ENCODE measurements around the gene HSPB7.
"Not testable (repeated sequence)": the region's sequence is repeated elsewhere in the genome, so short reads cannot be mapped to it uniquely, and the experiment has no call there.

The HSPB7 gene

DNA sequence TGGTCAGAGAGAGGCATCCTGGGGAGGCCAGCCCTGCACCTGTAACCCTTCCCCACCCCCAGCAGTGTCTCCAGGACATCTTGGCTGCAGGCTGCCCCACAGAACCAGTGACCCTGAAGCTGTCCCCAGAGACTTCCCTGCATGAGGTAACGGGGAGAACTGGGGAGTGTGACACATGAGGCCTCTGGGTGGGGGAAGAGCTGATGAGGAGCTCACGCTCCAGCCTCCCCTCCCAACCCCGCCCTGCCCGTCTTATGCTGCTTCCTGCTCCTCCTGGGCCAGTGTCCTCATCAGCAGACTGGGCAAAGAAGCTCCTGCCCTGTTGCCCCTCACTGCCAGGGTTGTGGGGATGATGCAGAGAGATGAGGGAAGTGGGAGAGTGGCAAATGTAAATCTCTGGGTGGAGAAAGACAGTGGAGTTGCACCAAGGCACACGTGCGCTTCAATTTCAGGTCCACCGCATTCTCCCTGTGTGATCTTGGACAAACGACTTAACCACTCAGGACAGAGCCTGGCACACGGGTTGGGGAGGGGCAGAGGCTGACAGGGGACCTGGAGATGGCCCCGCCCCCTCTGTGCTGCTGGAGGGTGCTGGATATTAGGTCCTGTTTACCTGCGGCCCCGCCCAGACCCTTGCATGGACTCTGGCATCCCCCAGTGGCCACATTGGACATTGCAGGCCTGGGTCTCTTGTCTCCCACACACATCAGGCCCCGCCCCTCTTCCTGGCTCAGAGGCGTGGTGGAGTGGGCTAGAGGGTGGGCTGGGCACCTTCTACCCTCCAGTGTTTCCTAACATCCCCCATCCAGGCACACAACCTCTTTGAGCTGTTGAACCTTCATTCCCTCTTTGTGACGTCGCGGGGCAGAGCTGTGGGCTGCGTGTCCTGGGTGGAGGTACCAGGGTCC, 38.0 kb upstream of the HSPB7 start:
- Mint-ChIP-seq H3K4me3 (no peak overlapping the region), H3K27ac (no peak overlapping the region), H3K36me3 (ENCODE audit: low read depth) (no peaks in the 10 kb centered on the region), H3K27me3 (no peaks in the 10 kb centered on the region), H3K9me3 (no peaks in the 10 kb centered on the region), H3K4me1 (ENCODE audit: low read depth) (no peaks in the 10 kb centered on the region)

DNA sequence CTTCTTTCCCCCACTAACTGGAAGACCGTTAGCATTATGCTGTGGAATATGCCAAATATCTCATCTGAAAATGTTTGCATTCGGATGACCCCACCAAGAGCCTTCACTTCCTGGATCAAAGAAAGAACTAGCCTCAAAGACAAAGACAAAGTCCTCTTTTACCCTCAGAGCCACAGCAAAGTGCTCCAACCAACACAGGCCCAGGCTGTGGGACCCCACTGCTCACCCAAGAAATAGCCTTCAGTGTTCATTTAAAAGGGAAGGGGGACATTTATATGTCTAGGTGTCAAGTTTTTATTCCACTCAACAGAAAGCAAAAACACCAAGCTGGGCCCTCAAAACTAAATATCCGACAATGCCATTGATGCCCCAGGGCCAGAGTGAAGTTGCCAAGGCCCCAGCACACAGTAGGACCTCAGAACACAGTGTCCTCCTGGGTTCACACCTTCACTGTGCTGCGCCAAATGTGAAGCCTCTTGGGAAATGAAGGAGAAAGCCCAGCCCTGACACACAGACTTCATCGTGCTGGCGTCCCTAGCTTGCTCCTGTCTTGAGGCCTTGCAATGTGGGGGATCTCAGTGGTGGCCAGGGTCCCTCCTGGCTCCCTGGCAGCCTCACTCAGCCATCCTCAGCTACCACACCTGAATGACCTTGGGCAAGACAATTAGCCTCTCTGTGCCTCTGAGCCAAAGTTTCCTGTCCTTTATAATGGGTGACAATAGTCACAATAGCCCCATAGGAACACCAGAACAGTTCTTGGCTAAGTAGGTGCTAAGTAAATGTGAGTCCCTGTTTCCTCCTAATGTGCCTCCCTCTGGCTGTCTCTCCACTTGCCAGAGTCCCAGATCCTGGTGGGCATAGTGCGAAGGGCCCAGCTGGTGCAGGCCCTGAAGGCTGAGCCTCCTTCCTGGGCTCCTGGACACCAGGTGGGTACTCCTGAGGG, 37.0 kb upstream of the HSPB7 start:
- H3K9me3 Mint-ChIP-seq = no peaks in the 10 kb centered on the region
- H3K4me3 Mint-ChIP-seq = no peak overlapping the region
- no peak overlapping the region for H3K27ac Mint-ChIP-seq
- no peaks in the 10 kb centered on the region for H3K36me3 Mint-ChIP-seq (ENCODE audit: low read depth)
- H3K4me1 Mint-ChIP-seq (ENCODE audit: low read depth) = no peaks in the 10 kb centered on the region
- H3K27me3 Mint-ChIP-seq = no peaks in the 10 kb centered on the region

DNA sequence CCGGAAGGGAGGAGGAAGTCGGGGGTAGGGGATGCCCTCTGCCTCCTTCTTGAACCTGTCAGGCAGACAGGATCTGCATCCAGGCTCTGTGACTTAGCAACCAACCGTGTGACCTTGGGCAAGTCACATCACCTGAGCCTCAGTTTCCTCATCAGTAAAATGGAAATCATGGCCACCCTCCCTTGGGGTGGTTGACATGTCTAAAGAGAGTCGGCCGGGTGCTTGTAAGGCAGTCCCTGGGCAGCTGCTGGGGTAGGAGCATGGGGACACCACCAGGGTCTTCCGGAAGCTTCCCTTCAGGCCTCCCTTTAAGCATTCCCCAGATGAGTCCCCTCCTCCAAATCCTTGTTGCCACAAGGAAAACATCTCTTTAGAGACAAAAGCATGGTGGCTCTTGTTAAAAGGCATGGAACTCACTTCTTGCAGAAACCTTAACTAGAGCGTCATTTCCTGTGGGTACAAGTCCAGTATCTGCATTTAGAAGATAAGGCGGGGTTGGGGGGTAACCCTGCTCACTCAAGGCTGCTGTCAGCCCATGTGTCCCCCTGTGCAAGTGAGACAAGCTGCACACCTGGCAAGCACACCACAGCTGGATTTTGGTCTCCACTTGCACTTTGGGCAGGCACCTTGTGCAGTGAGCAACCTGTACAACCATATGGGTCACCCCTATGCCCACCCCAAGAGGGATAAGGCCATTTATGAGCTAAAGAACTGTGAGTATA, 36.1 kb upstream of the HSPB7 start:
- no peaks in the 10 kb centered on the region for H3K27me3 Mint-ChIP-seq
- H3K36me3 Mint-ChIP-seq (ENCODE audit: low read depth) = no peaks in the 10 kb centered on the region
- H3K27ac Mint-ChIP-seq = no peak overlapping the region
- no peak overlapping the region for H3K4me3 Mint-ChIP-seq
- no peaks in the 10 kb centered on the region for H3K4me1 Mint-ChIP-seq (ENCODE audit: low read depth)
- no peaks in the 10 kb centered on the region for H3K9me3 Mint-ChIP-seq

DNA sequence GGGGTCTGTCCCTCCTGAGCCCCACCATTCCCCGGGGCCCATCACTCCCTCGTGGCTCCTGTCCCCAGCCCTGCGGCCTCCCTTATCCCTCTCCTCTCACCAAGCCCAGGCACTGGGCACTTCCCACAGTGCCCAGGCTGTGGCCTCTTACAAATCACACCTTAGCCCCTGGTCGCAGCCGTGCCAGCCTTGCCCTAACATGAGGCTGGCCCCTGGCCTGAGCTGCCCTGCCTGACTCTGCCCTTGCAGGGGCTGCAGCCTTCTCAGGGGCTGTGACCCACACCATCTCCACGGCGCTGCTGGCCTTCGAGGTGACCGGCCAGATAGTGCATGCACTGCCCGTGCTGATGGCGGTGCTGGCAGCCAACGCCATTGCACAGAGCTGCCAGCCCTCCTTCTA, 34.1 kb upstream of the HSPB7 start:
- not testable (repeated sequence) for H3K9me3 Mint-ChIP-seq; H3K36me3 Mint-ChIP-seq (ENCODE audit: low read depth); H3K4me1 Mint-ChIP-seq (ENCODE audit: low read depth); H3K27me3 Mint-ChIP-seq; H3K27ac Mint-ChIP-seq; H3K4me3 Mint-ChIP-seq

DNA sequence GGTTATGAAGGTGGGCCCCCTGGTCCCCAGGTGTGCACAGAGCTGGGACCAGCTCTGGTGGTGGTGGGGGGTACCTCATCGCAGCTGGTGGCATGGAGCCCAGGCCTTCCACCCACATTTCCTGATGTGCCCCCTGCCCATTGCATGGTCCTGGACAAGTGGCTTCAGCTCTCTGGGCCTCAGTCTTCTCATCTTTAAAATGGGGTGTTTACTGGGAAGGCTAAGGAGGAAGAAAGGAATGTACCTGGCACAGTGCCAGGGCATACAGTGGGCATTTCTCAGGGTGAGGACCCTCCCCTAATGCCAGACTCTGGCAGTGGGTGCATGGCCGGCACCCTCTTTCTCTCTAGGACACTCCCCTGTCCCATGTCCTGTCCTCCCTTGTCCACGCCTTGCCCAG, 33.2 kb upstream of the HSPB7 start:
- Mint-ChIP-seq H3K9me3 (no peaks in the 10 kb centered on the region), H3K27ac (no peak overlapping the region), H3K4me1 (ENCODE audit: low read depth) (no peaks in the 10 kb centered on the region), H3K4me3 (no peak overlapping the region), H3K27me3 (no peaks in the 10 kb centered on the region), H3K36me3 (ENCODE audit: low read depth) (no peaks in the 10 kb centered on the region)

DNA sequence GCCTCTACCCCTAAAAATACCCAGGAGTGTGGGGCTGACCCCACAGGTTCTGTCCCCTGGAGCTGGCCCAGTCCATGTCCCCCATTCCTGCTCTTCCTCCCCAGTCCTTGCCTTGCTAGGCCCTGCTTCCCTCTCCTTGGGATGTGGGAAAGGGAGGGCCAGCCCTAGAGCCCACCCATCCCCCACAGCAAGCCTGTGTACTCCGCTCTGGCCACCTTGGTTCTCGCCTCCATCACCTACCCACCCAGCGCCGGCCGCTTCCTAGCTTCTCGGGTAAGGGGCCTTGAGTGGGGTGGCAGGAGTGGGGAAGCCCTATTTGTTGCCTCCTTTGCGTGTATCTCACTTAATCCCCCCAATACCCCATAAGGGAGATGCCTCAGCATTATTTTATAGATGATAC, 32.5 kb upstream of the HSPB7 start:
- H3K9me3 Mint-ChIP-seq = no peaks in the 10 kb centered on the region
- no peaks in the 10 kb centered on the region for H3K4me1 Mint-ChIP-seq (ENCODE audit: low read depth)
- no peak overlapping the region for H3K4me3 Mint-ChIP-seq
- no peak overlapping the region for H3K27ac Mint-ChIP-seq
- no peaks in the 10 kb centered on the region for H3K27me3 Mint-ChIP-seq
- no peaks in the 10 kb centered on the region for H3K36me3 Mint-ChIP-seq (ENCODE audit: low read depth)

DNA sequence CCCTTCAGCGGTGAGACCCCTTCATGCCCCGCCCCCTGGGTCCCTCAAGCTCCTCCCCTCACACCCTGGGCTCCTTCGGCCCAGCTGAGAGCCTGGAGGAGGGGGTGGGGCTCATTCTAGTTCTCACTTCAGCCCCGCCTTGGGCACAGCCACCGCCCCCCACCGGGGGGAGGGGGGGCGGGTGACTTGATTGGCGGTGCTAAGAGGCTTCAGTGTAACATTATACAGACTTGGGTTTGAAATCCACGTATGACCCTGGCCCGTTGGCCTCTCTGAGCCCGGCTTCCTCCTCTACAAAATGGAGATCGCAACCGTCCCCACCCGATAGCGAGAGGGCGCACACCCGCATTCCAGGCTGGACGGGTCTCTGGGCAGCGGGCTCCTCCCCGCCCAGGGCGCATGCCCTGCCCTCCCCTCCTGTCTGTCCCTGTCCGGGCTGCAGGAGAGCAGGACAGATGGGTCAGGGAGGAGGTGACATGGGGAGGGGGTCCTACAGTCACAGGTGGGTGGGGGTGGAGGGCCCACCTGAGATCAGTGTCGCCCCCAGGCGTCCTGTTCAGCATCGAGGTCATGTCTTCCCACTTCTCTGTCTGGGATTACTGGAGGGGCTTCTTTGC, 30.8 kb upstream of the HSPB7 start:
- Mint-ChIP-seq H3K27ac (no peak overlapping the region), H3K4me1 (ENCODE audit: low read depth) (no peaks in the 10 kb centered on the region), H3K36me3 (ENCODE audit: low read depth) (no peaks in the 10 kb centered on the region), H3K9me3 (no peaks in the 10 kb centered on the region), H3K4me3 (no peak overlapping the region), H3K27me3 (no peaks in the 10 kb centered on the region)

DNA sequence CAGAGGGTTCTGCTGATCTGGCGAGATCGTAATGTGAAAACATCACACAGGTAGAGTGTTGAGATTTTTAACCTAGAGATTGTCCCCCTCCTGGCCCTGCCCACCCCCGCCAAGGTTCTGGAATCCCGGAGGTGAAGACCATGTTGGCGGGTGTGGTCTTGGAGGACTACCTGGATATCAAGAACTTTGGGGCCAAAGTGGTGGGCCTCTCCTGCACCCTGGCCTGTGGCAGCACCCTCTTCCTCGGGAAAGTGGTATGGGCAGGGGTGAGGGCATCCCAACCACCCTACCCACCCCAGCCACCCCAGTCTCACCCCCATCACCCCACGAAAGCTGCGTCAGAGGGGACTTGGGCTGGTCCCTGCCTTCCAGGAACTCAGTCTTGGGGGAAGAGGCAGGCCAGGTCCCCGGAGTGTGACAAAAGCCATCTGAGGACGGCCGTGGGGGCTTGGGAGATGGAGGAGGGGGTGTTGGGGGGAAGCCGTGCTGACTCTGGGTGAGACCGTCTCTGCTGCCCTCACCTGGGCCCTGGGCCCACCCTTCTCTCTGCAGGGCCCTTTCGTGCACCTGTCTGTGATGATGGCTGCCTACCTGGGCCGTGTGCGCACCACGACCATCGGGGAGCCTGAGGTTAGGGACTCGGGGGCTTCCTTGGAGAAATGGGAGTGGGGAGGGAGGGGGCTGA, 30.1 kb upstream of the HSPB7 start:
- Mint-ChIP-seq H3K36me3 (ENCODE audit: low read depth) (no peaks in the 10 kb centered on the region), H3K27ac (no peak overlapping the region), H3K9me3 (no peaks in the 10 kb centered on the region), H3K27me3 (no peaks in the 10 kb centered on the region), H3K4me1 (ENCODE audit: low read depth) (no peaks in the 10 kb centered on the region), H3K4me3 (no peak overlapping the region)

DNA sequence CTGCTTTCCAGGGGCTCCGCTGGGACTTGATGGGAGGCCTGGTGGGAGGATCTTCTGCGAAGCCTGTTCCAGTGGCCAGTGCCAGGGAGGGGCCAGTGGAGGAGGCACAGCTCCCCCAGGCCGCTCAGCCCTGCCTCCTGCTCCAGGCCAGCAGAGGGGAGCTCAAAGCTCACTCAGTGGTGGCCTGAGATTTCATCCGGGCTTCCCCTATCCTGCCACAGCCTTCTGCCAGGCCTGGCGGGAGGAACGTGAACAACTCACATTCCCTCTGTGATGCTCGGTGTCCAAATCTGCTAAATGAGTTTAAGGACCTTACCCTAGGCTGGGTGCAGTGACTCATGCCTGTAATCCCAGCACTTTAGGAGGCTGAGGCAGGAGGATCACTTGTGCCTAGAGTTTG, 29.0 kb upstream of the HSPB7 start:
- Mint-ChIP-seq H3K4me1 (ENCODE audit: low read depth) (no peaks in the 10 kb centered on the region), H3K27ac (no peak overlapping the region), H3K9me3 (no peaks in the 10 kb centered on the region), H3K4me3 (no peak overlapping the region), H3K27me3 (no peaks in the 10 kb centered on the region), H3K36me3 (ENCODE audit: low read depth) (no peaks in the 10 kb centered on the region)

DNA sequence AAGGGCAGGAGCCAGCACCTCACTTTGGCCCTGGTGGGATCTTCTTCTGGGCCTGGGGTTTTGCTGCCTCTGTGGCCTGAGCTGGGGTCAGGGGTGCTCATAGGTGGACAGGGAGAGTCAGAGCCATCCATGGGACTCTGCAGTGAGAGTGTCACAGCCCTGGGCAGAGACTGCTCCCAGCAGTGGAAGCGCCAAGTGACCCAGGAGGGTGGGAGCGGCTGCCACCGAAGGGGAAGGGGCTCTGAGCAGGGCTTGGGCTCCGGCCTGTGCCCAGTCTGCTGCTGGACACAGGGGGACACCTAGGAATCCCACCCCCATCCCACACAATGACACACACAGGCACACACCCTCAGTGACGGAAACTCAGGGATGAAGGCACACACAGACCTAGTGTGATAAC, 26.1 kb upstream of the HSPB7 start:
- H3K36me3 Mint-ChIP-seq (ENCODE audit: low read depth) = no peaks in the 10 kb centered on the region
- no peaks in the 10 kb centered on the region for H3K9me3 Mint-ChIP-seq
- no peak overlapping the region for H3K4me3 Mint-ChIP-seq

DNA sequence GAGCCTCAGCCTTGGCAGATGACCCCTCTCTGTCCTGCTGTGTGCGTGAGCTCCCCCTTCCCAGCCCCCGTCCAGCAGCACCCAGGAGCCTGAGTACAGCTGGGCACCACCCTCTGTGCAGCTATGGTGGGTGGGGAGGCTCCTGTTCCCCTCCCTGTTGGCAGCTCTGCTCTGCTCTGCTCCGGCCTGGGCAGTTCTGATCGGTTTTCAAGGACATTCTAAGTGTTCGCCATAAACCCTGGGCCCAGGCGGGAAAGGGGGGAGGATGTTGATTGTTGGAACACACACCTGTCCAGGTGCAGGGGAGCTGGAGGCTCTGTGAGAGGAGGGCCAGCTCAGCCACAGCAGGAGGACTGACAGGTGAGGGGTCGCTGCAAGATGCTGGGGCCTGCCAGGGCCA, 25.7 kb upstream of the HSPB7 start, which contains the start of gene CLCNKB:
Gene CLCNKB, plus strand, starts transcription at position 262 of the 400 bp plus-strand sequence. CDS start 711 bp downstream, outside the sequence.
- H3K27ac Mint-ChIP-seq = no peak within 1 kb of the TSS
- no peaks in the 10 kb centered on the region for H3K4me1 Mint-ChIP-seq (ENCODE audit: low read depth)
- no peaks in the 10 kb centered on the region for H3K36me3 Mint-ChIP-seq (ENCODE audit: low read depth)
- no peak within 1 kb of the TSS for H3K4me3 Mint-ChIP-seq
- H3K27me3 Mint-ChIP-seq = no peaks in the 10 kb centered on the region
- H3K9me3 Mint-ChIP-seq = no peaks in the 10 kb centered on the region

More for the DNA sequence above, 26.1 kb upstream of the HSPB7 start:
- no peaks in the 10 kb centered on the region for H3K4me1 Mint-ChIP-seq (ENCODE audit: low read depth)
- no peak overlapping the region for H3K27ac Mint-ChIP-seq
- no peaks in the 10 kb centered on the region for H3K27me3 Mint-ChIP-seq

DNA sequence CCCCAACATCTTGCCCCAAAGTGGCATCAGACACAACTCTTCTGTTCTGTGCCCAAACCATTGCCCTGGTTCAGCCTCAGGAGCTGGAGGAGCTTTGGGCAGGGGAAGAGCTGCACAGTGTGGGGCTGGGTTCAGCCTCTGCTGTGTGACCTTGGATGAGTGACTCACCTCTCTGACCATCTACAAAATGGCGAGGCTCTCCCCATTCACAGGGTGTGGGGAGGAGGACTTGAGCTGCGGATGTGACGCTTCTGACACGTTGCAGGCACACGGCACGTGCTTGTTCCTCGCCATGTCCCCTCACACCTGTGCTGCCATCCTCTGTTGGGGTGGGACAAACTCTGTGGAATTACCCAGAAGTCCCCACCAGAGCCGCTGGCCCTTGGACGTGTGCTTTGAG, 24.8 kb upstream of the HSPB7 start:
- not testable (repeated sequence) for H3K27ac Mint-ChIP-seq; H3K36me3 Mint-ChIP-seq (ENCODE audit: low read depth); H3K27me3 Mint-ChIP-seq; H3K4me1 Mint-ChIP-seq (ENCODE audit: low read depth); H3K9me3 Mint-ChIP-seq; H3K4me3 Mint-ChIP-seq

DNA sequence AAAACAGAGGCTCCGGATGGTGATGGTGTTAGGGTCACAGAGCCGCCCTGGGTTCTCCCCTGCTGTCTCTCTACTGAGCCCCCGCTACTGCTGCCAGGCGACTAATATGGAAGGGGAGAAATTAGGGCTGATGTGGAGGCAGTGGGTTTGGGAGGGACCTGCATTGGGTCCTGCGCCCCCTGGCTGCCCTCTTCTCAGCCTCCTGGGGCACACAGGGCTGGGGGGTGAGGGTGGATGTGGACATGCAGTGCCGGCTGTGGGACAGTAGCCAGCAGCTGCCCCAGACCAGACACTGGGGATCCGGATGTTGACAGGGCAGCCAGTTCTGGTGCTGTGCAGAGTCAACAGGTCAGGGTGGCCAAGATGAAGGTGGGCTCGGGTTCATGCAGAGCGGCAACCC, 24.3 kb upstream of the HSPB7 start:
- no peak overlapping the region for H3K4me3 Mint-ChIP-seq
- no peaks in the 10 kb centered on the region for H3K9me3 Mint-ChIP-seq
- no peak overlapping the region for H3K27ac Mint-ChIP-seq
- no peaks in the 10 kb centered on the region for H3K4me1 Mint-ChIP-seq (ENCODE audit: low read depth)
- H3K27me3 Mint-ChIP-seq = no peaks in the 10 kb centered on the region
- no peaks in the 10 kb centered on the region for H3K36me3 Mint-ChIP-seq (ENCODE audit: low read depth)

DNA sequence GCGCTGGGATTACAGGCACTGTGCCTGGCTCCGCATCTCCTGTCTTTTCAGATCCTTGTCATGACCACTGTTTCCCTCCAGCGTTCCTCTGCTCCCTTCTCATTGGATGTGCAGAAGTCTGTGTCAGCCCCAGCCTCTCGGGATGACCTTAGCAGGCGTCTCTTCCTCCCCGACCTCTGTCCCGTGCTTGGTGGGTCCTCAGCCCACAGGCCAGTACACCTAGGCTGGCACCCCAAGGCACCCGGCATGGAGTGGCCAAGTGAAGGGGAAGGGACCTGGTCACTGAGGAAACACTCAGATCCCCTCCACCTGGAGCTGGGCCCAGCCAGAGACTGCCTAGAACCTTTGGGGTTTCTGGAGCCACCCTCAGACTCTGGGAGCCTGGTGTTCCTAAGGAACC, 23.4 kb upstream of the HSPB7 start:
- H3K27ac Mint-ChIP-seq = no peak overlapping the region
- no peaks in the 10 kb centered on the region for H3K36me3 Mint-ChIP-seq (ENCODE audit: low read depth)
- H3K4me3 Mint-ChIP-seq = no peak overlapping the region
- H3K27me3 Mint-ChIP-seq = no peaks in the 10 kb centered on the region
- no peaks in the 10 kb centered on the region for H3K9me3 Mint-ChIP-seq
- H3K4me1 Mint-ChIP-seq (ENCODE audit: low read depth) = no peaks in the 10 kb centered on the region
